GM21360 (cell line): ENCODE results near the gene CRHR1.
"Not testable (repeated sequence)": the region's sequence is repeated elsewhere in the genome, so short reads cannot be mapped to it uniquely, and the experiment has no call there.

Source experiments
- ATAC-seq: cut with Tn5 transposase; IDR thresholded peaks from one replicate; pipeline ENCODE4 v1.9.1; 2021; ENCODE audit warnings: mild to moderate bottlenecking, moderate library complexity; ENCODE audit not compliant: unreplicated experiment

Gene CRHR1

DNA sequence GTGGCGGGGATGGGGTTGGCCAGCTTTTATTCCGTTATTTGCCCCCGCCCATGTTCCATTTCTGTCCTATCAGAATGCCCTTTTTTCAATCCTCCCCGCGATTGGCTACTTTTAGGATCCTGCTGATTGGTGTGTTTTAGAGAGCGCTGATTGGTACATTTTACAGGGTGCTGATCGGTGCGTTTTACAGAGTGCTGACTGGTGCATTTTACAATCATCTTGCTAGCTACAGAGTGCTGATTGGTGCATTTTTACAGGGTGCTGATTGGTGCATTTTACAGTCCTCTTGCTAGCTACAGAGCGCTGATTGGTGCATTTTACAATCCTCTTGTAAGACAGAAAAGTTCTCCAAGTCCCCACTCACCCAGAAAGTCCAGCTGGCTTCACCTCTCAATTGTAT lies 78.0 kb downstream of the CRHR1 start:
- ATAC-seq: not testable (repeated sequence)

DNA sequence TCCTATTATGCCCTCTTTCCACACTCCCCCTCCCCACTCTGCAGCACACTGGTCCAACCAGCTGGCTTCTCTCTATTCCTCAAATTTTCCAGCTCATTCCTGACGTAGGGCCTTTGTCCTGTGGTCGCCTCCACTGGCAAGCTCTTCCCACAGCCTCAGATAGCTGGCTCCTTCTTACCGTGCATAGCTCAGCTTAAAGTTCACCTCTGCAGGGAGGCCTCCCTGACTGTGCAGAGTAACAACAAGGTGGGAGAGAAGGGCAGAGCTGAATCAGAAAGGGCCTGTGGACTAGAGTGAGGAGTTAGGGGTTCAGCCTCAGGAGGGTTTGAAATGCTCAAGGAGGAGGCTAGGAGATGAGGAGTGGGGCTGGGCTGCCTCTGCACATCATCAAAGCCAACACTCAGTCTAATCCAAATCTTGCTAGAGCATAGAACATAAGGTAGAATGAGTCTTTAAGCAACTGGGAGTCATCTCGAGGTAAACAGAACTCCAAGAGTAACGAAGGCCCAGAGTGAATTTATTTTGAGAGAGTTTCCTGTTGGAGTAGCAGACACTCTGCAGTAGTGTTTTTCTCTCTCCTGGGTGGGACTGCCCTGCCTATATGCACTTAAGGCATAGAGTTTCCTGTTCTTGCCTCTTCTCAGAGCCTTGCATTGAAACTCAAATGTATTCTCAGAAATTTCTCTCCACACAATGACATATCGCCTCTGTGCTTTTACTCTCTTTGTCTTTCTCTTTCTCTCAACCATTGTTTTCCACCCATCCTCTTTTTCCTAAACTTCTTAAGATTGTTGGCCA lies 79.9 kb downstream of the CRHR1 start:
- ATAC-seq: no peak

DNA sequence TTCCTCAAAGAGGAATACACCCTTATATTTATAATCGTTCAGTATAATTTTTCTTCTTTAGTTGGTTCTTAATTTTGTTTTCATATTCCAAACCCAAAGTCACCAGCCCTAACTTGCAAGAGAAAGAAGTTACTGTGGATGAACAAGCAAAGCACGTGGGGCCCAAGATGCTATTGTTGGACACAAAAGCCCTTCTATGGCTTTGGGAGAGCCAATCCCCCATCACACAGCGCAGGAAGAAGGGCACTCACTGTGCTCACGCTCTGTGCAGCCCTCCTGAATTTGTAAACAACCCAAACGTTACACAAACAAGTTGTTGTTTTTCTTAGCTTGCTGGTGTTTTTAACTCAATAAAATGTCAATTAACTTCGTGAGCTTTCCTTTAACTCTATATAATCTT lies 83.1 kb downstream of the CRHR1 start:
- no peak for ATAC-seq

DNA sequence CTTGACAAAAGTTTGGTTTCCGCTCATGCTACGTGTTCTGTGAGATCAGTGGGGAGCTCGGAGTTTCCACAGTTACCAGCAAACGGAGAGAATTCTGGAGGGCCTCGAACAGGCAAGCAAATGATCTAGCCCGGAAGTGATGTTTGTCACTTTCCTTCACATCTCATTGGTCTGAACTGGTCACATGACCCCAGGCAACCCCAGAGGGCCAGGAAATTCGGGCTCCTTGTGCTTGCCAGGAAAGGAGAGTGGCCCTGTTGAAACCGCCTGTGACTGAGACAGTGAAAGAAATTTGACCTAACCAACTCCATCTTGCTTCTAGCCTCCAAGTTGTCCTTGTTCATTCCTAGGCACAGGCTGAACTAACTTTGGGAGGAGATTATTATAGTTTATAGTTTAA lies 83.6 kb downstream of the CRHR1 start:
- no peak for ATAC-seq

DNA sequence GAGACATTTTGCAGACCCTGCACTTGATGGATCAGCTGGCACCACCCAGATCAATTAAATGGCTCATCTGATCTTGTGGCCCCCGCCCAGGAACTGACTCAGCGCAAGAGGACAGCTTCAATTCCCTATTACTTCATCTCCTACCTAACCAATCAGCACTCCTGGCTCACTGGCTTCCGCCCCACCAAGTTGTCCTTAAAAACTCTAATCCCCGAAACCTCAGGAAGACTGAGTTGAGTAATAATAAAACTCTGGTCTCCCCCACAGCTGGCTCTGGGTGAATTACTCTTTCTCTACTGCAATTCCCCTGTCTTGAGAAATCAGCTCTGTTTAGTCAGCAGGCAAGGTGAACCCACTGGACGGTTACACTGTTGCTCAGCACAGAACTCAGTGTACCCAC lies 84.2 kb downstream of the CRHR1 start:
- no peak for ATAC-seq

- no peak for ATAC-seq
These were observed 85.7 kb downstream of the CRHR1 start for GRCh38 chr17:45869676-45870341.

DNA sequence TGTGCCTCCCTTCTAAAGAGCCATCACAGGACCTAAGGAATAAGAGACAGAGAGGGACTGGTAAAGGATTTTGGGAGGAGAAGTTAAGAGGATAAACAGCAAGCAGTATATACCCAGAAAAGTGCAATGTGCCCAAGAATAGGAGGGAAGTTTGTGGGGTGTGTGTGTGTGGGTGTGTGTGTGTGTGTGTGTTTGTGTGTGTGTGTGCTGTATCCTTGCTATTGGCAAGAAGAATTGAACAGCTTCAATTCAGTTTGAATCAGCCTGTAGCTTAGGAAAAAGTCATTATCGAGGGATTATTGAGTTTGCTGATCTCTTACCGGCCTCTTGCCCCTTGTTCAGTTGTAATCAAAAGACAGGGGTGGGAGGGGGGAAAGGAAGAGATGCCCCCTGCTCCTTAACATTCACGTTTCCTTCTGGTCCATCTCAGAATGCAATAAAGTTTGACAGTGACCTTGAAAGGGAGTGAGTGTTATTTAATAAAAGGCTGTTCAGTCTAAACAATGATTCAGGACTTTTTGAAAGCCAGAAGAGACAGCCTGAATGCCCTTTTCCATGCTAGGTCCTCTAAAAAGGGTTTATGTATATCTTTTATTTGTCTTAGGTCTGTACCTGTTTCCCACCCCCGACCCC lies 86.3 kb downstream of the CRHR1 start:
- no peak for ATAC-seq

DNA sequence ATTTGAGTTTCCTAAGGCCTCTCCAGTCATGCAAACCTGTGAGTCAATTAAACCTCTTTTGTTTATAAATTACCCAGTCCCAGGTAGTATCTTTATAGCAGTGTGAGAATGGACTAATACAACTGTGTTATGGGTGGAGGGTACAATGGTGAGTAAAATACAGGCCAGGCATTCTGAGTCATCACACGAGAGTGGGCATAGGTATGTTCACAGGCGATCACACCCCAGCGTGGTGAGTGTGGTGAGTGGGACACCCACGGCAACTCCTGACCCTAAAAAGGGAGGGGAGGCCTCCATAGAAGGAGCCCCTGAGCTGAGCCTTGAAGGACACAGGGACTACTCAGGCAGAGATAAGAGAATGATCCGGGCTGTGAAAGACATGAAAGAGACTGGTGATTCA lies 87.6 kb downstream of the CRHR1 start:
- ATAC-seq: no peak

- no peak for ATAC-seq
These were observed 89.6 kb downstream of the CRHR1 start for GRCh38 chr17:45873728-45874127.

DNA sequence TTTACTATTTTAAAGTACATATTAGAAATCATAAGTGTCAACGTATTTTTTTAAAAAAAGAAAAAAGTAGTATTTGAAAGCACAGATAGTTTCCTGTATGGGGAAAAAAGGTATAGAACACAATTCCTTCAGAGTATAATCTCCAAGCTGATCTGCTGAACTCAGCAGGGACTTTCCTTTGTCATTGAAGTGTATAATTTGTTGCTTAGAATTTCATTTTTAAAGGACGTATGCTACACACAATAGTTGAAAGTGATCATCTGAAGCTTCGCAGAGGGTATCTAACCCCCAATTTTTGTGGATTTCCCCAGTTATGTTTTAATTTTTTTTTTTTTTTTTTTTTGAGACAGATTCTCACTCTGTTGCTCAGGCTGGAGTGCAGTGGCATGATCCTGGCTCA lies 90.0 kb downstream of the CRHR1 start:
- ATAC-seq: no peak

- ATAC-seq: no peak
These were observed 92.4 kb downstream of the CRHR1 start for GRCh38 chr17:45876539-45876938.

- ATAC-seq: no peak
These were observed 93.3 kb downstream of the CRHR1 start for GRCh38 chr17:45877467-45877866.

GRCh38 chr17:45883063-45883462 lies 98.9 kb downstream of the CRHR1 start:
- no peak for ATAC-seq
